Sigmoid colon (tissue), 4 donors: ENCODE results near the gene GRIK1.

Experiments
- CTCF ChIP-seq, 4 experiments: fragments of 450-650 bp in 3 of 4; fragments of 200-600 bp in 1 of 4; IDR thresholded peaks; one replicate each; pipeline ENCODE4 v1.5.1; 2016 to 2019; ENCODE audit warnings: antibody characterized with exemption in 4 of 4, mild to moderate bottlenecking in 3 of 4, moderate library complexity in 2 of 4
- POLR2AphosphoS5 ChIP-seq, 4 donors: sonication (generic); formaldehyde crosslinking; IDR thresholded peaks; one replicate each; pipeline ENCODE4 v1.6.1; 2017; ENCODE audit warnings: antibody characterized with exemption in 4 of 4

GRCh38 chr21:29738730-29739129, 201.1 kb downstream of the GRIK1 start:
- TF ChIP-seq CTCF (IDR thresholded peaks at IDR 0.05) (no peak), POLR2AphosphoS5 (IDR thresholded peaks at IDR 0.05) (no peak)
